Neural progenitor cell (in vitro differentiated cells): ENCODE measurements around the gene CCNY. TPM values are rescaled to one million over a fixed set of nuclear protein-coding genes. Genes with fewer than 3 reads are reported as not detected.

Experiments
- DNase-seq: peaks from one replicate; pipeline ENCODE4 v3.0.0-alpha.2; 2016; ENCODE audit warnings: low spot score
- H2AFZ ChIP-seq: fragments of 200-600 bp; sonication (generic); replicated peaks from 2 replicates; pipeline ENCODE4 v1.6.1; 2016; ENCODE audit warnings: antibody characterized with exemption
- H3F3A ChIP-seq: fragments of 200-600 bp; sonication (generic); 2 replicates; pipeline ENCODE4 v1.6.1; 2016; ENCODE audit warnings: antibody characterized with exemption, low read depth
- H3K27ac ChIP-seq: fragments of 200-600 bp; sonication (generic); 2 replicates; pipeline ENCODE4 v1.5.1; 2016; ENCODE audit warnings: mild to moderate bottlenecking
- H3K27me3 ChIP-seq: fragments of 200-600 bp; sonication (generic); 2 replicates; pipeline ENCODE4 v1.6.1; 2016; ENCODE audit warnings: mild to moderate bottlenecking, moderate library complexity
- H3K36me3 ChIP-seq: fragments of 200-600 bp; sonication (generic); 2 replicates; pipeline ENCODE4 v1.5.1; 2016
- H3K4me1 ChIP-seq: fragments of 200-600 bp; sonication (generic); 2 replicates; pipeline ENCODE4 v1.6.1; 2016; ENCODE audit warnings: mixed run types
- H3K4me2 ChIP-seq: fragments of 200-600 bp; sonication (generic); 2 replicates; pipeline ENCODE4 v1.6.1; 2016
- H3K4me3 ChIP-seq: fragments of 200-600 bp; sonication (generic); 2 replicates; pipeline ENCODE4 v1.5.1; 2016
- H3K79me2 ChIP-seq: fragments of 200-600 bp; sonication (generic); 2 replicates; pipeline ENCODE4 v1.6.1; 2016; ENCODE audit warnings: low read depth
- H3K9ac ChIP-seq: fragments of 200-600 bp; sonication (generic); 2 replicates; pipeline ENCODE4 v1.6.1; 2016
- H3K9me3 ChIP-seq: fragments of 200-600 bp; sonication (generic); 2 replicates; pipeline ENCODE4 v1.5.1; 2016; ENCODE audit warnings: low read depth
- H4K20me1 ChIP-seq: fragments of 200-600 bp; sonication (generic); 2 replicates; pipeline ENCODE4 v1.6.1; 2016; ENCODE audit warnings: low read depth
- H3K27ac Mint-ChIP-seq: 3 replicates; pipeline ENCODE4 v1.8.0; 2021; ENCODE audit warnings: mixed read lengths
- H3K27me3 Mint-ChIP-seq: 2 replicates; pipeline ENCODE4 v1.8.0; 2022; ENCODE audit warnings: low read depth, mild to moderate bottlenecking, inconsistent platforms, moderate library complexity, mixed read lengths; ENCODE audit not compliant: insufficient read depth
- H3K36me3 Mint-ChIP-seq: 3 replicates; pipeline ENCODE4 v1.8.0; 2021; ENCODE audit warnings: mixed read lengths
- H3K4me1 Mint-ChIP-seq: 3 replicates; pipeline ENCODE4 v1.8.0; 2021; ENCODE audit warnings: mixed read lengths
- H3K4me3 Mint-ChIP-seq: 3 replicates; pipeline ENCODE4 v1.8.0; 2021; ENCODE audit warnings: mild to moderate bottlenecking, moderate library complexity, mixed read lengths
- H3K9me3 Mint-ChIP-seq: 3 replicates; pipeline ENCODE4 v1.8.0; 2020; ENCODE audit warnings: mixed read lengths
- CTCF ChIP-seq: fragments of 200-600 bp; sonication (generic); IDR thresholded peaks from 2 replicates; pipeline ENCODE4 v1.5.1; 2017; ENCODE audit warnings: antibody characterized with exemption, mild to moderate bottlenecking
- EZH2 ChIP-seq: fragments of 200-600 bp; sonication (generic); IDR thresholded peaks from 2 replicates; pipeline ENCODE4 v1.6.1; 2017; ENCODE audit warnings: antibody characterized with exemption, mild to moderate bottlenecking, moderate library complexity
- EZH2phosphoT487 ChIP-seq: fragments of 200-600 bp; sonication (generic); IDR thresholded peaks from 2 replicates; pipeline ENCODE4 v1.6.1; 2017; ENCODE audit warnings: antibody characterized with exemption
- total RNA-seq: library from RNA; depleted of rRNA; stranded (reverse); fragments of >200 nt; gene quantifications from 2 replicates; pipeline ENCODE4 v1.2.3, GENCODE V29; 2015; ENCODE audit warnings: low replicate concordance

CCNY gene
- total RNA-seq, 1 donor from 2014 or later, result 46.7 TPM

GRCh38 chr10:35327790-35328403 lies 8.4 kb upstream of the CCNY start:
- Histone ChIP-seq H3K9me3 (no peaks in the 10 kb centered on the region), H3K27me3 (no peaks in the 10 kb centered on the region), H4K20me1 (peaks cover 49% of the 10 kb centered on the region), H3K36me3 (no peaks in the 10 kb centered on the region), H3K4me2 (no peak overlapping the region), H2AFZ (no peak overlapping the region), H3K79me2 (peaks cover 40% of the 10 kb centered on the region), H3K9ac (no peak overlapping the region), H3K4me3 (no peak overlapping the region), H3K4me1 (peaks cover 24% of the 10 kb centered on the region), H3F3A (peaks cover 12% of the 10 kb centered on the region), H3K27ac (no peak overlapping the region)
- Mint-ChIP-seq H3K4me1 (peaks cover 15% of the 10 kb centered on the region), H3K4me3 (no peak overlapping the region), H3K27me3 (peaks cover 2% of the 10 kb centered on the region), H3K9me3 (no peaks in the 10 kb centered on the region), H3K27ac (no peak overlapping the region), H3K36me3 (peaks cover 10% of the 10 kb centered on the region)
- no peak for TF ChIP-seq EZH2
- no peak for TF ChIP-seq EZH2phosphoT487
- TF ChIP-seq CTCF, result no peak
- no peak for DNase-seq

GRCh38 chr10:35328404-35329037 lies 7.8 kb upstream of the CCNY start:
- Histone ChIP-seq H3F3A (peaks cover 12% of the 10 kb centered on the region), H3K4me3 (no peak overlapping the region), H3K4me1 (peaks cover 24% of the 10 kb centered on the region), H3K9me3 (no peaks in the 10 kb centered on the region), H3K9ac (no peak overlapping the region), H4K20me1 (peaks cover 54% of the 10 kb centered on the region), H3K79me2 (peaks cover 44% of the 10 kb centered on the region), H2AFZ (no peak overlapping the region), H3K36me3 (no peaks in the 10 kb centered on the region), H3K27me3 (no peaks in the 10 kb centered on the region), H3K4me2 (no peak overlapping the region), H3K27ac (no peak overlapping the region)
- H3K9me3 Mint-ChIP-seq, result no peaks in the 10 kb centered on the region
- H3K4me1 Mint-ChIP-seq, result peaks cover 15% of the 10 kb centered on the region
- H3K4me3 Mint-ChIP-seq, result no peak overlapping the region
- H3K27me3 Mint-ChIP-seq, result peaks cover 2% of the 10 kb centered on the region
- DNase-seq, result no peak
- no peak overlapping the region for H3K27ac Mint-ChIP-seq
- TF ChIP-seq EZH2phosphoT487 (no peak), CTCF (no peak)
- peaks cover 13% of the 10 kb centered on the region for H3K36me3 Mint-ChIP-seq

GRCh38 chr10:35329520-35329919 lies 6.8 kb upstream of the CCNY start:
- Histone ChIP-seq H3K79me2 (peaks cover 51% of the 10 kb centered on the region), H2AFZ (no peak overlapping the region), H3K9me3 (no peaks in the 10 kb centered on the region), H3K9ac (no peak overlapping the region), H3K27me3 (no peaks in the 10 kb centered on the region), H3K27ac (peak overlapping the region; percentile 33), H3K4me3 (no peak overlapping the region), H3K4me1 (peaks cover 24% of the 10 kb centered on the region), H4K20me1 (peaks cover 52% of the 10 kb centered on the region), H3F3A (peaks cover 15% of the 10 kb centered on the region), H3K36me3 (no peaks in the 10 kb centered on the region), H3K4me2 (peak overlapping the region; percentile 54)
- Mint-ChIP-seq H3K27me3 (peaks cover 2% of the 10 kb centered on the region), H3K27ac (peak overlapping the region; percentile 5), H3K4me3 (no peak overlapping the region), H3K9me3 (peaks cover 3% of the 10 kb centered on the region), H3K36me3 (peaks cover 12% of the 10 kb centered on the region), H3K4me1 (peaks cover 22% of the 10 kb centered on the region)
- peak; percentile 67 for DNase-seq
- TF ChIP-seq EZH2phosphoT487, result no peak
- TF ChIP-seq CTCF, result no peak
- no peak for TF ChIP-seq EZH2
